Measurements from ENCODE around the gene APOBEC3C.

GRCh38 chr22:39026509-39027150, 12.6 kb downstream of the APOBEC3C start:
- TF ChIP-seq EZH2 (IDR thresholded peaks at IDR 0.05; ENCODE audit: insufficient read depth, poor library complexity, severe bottlenecking) (no peak), EZH2phosphoT487 (IDR thresholded peaks at IDR 0.05; ENCODE audit: insufficient read depth, low read depth) (no peak)
